ENCODE data around the gene SLC29A4. TPM values are rescaled to one million over a fixed set of nuclear protein-coding genes. Genes with fewer than 3 reads are reported as not detected.

Gene SLC29A4
- total and polyA plus RNA-seq, 12 donors = 0.69 to 22.0 (median 3.5) TPM

DNA sequence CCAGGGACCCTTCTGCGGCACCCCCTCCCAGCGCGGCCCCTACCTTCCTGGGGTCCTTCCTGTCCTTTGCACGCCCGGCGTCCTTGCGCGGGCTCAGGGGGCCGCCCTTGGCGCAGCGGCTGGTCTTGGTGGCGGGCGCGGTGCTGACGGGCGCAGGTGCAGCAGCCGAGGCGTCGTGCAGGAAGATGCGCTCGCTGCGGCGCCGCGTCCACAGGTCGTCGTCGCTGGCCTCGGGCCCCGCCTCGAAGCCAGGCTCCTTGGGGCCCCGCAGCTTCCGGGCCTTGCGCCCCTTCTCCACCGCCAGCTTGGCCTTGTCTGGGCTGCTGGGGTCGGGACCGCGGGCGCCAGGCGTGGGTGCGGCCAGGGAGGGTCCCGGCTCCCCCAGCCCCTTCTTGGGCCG, 49.8 kb downstream of the SLC29A4 start:
- intact Hi-C loops (cut with DNase I) = no loop called here
- no peaks in the 10 kb centered on the region for H3K27me3 ChIP-seq
- no peak for TF ChIP-seq POLR2A (IDR thresholded peaks at IDR 0.05)
- TF ChIP-seq, protein P1, sequence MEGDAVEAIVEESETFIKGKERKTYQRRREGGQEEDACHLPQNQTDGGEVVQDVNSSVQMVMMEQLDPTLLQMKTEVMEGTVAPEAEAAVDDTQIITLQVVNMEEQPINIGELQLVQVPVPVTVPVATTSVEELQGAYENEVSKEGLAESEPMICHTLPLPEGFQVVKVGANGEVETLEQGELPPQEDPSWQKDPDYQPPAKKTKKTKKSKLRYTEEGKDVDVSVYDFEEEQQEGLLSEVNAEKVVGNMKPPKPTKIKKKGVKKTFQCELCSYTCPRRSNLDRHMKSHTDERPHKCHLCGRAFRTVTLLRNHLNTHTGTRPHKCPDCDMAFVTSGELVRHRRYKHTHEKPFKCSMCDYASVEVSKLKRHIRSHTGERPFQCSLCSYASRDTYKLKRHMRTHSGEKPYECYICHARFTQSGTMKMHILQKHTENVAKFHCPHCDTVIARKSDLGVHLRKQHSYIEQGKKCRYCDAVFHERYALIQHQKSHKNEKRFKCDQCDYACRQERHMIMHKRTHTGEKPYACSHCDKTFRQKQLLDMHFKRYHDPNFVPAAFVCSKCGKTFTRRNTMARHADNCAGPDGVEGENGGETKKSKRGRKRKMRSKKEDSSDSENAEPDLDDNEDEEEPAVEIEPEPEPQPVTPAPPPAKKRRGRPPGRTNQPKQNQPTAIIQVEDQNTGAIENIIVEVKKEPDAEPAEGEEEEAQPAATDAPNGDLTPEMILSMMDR (IDR thresholded peaks at IDR 0.05) = no peak
- H3K36me3 ChIP-seq (replicated peaks in 1 of 2) = peaks cover 0 to 53% of the 10 kb centered on the region in 2 donors
- no peak overlapping the region for H3K4me3 ChIP-seq
- no peak overlapping the region for H3K27ac ChIP-seq
- 87 to 91% (median 91%) methylated on average over 7 to 43 of the region's 43 CpGs for WGBS, 4 donors
- peaks cover 0 to 7% (median 0%) of the 10 kb centered on the region in 3 donors for H3K9me3 ChIP-seq (replicated peaks in 1 of 3)
- H3K4me1 ChIP-seq (replicated peaks in 1 of 2) = peaks cover 0 to 3% of the 10 kb centered on the region in 2 donors
- no peak for DNase-seq

DNA sequence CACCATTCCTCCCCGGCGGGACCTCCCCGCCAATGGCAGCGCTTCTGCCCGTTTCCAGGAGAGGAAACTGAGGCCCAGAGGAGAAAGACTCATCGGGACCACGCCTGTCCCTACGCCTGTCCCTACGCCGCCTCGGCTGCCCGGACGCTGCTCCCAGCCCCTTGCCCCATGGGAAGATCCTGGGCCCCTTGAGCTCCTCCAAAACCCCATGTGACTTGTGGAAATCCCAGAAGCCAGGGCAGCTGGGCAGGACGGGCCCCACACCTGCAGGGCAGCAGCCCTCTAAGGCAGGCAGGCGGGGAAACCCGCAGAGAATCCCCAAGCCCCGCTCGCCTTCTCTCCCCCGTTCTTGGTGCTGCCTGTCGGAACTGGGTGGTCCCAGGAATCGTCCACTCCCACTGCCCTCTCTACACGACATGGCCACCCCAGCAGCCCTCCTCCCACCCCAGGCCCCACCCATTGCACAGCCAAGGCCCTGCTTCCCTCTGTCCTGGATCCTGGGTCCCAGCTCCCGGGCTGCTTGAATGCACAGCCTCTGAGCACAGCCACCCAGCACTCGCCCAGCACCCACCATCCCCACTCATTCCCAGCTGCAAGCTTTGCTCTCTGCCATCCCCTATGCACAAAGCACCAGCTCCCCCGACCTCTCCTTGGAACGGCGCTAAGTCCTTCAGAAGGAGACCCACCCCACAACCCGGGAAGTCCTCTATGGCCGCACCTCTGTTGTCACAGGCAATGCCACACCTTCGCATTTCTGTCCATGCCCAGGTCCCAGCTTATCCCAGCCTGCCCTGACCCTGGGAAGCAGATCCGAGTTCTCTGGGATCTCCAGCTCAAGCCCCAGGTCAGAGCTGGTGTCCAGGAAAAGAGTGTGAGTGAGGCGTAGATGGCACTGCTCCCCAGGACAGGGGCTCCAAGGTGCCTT, 50.6 kb downstream of the SLC29A4 start:
- peaks cover 0 to 7% (median 0%) of the 10 kb centered on the region in 3 donors for H3K9me3 ChIP-seq (replicated peaks in 1 of 3)
- intact Hi-C loops (cut with DNase I) = no loop called here
- H3K4me3 ChIP-seq = no peak overlapping the region
- no peaks in the 10 kb centered on the region for H3K27me3 ChIP-seq
- 88 to 92% (median 89%) methylated on average over 22 to 32 of the region's 32 CpGs for WGBS, 4 donors
- no peak for TF ChIP-seq POLR2A (IDR thresholded peaks at IDR 0.05)
- TF ChIP-seq, protein P1 (IDR thresholded peaks at IDR 0.05) = no peak
- no peaks in the 10 kb centered on the region for H3K4me1 ChIP-seq (replicated peaks in 1 of 2)
- no peak overlapping the region for H3K27ac ChIP-seq
- DNase-seq = no peak
- H3K36me3 ChIP-seq (replicated peaks in 1 of 2) = peaks cover 0 to 53% of the 10 kb centered on the region in 2 donors

DNA sequence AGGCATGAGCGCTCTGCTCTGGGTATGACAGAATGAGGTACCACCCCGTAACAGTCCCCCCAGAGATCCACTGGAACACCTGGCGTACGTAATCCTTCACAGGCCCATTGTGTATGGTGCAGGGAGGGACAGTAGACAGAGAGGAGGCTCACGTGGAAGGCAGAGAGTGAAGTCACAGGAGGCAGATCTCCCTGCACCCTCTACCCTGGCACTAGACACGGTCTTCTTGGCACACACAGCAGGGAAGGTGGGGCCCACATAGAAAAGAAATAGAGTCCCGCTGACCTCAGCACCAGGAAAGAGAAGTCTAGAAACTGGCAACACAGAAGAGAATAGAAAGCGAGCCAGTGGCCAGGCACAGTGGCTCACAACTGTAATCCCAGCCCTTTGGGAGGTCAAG, 51.9 kb downstream of the SLC29A4 start:
- Histone ChIP-seq H3K9me3 (replicated peaks in 1 of 3) (peaks cover 0 to 7% (median 0%) of the 10 kb centered on the region in 3 donors), H3K27ac (no peak overlapping the region), H3K27me3 (no peaks in the 10 kb centered on the region), H3K4me3 (no peak overlapping the region), H3K36me3 (replicated peaks in 1 of 2) (peaks cover 0 to 50% of the 10 kb centered on the region in 2 donors), H3K4me1 (replicated peaks in 1 of 2) (no peaks in the 10 kb centered on the region)
- TF ChIP-seq POLR2A (IDR thresholded peaks at IDR 0.05) = no peak
- TF ChIP-seq, protein P1 (IDR thresholded peaks at IDR 0.05) = no peak
- intact Hi-C loops (cut with DNase I) = no loop called here
- DNase-seq = no peak
- 89 to 95% (median 93%) methylated on average over 7 to 8 of the region's 8 CpGs for WGBS, 4 donors

DNA sequence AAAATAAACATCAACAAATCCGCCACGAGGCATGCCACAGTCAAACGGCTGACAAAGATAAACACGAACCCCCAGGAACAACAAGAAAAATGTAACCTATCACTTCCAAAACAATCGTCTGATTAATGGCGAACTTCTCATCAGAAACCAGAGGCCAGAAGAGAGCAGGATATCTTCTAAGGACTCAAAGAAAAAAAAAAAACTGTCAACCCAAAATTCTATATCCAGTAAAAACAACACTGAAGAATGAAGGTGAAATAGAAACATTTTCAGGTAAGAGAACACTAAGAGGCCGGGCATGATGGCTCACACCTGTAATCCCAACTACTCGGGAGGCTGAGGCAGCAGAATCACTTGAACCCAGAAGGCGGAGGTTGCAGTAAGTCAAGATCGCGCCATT, 54.3 kb downstream of the SLC29A4 start:
- H3K27me3 ChIP-seq = no peaks in the 10 kb centered on the region
- H3K4me3 ChIP-seq = no peak overlapping the region
- WGBS, 4 donors = 89 to 95% (median 93%) methylated on average over 11 of the region's 11 CpGs
- no peak for TF ChIP-seq POLR2A (IDR thresholded peaks at IDR 0.05)
- TF ChIP-seq, protein P1 (IDR thresholded peaks at IDR 0.05) = no peak
- DNase-seq = no peak
- peaks cover 0 to 44% of the 10 kb centered on the region in 2 donors for H3K36me3 ChIP-seq (replicated peaks in 1 of 2)
- H3K4me1 ChIP-seq (replicated peaks in 1 of 2) = no peaks in the 10 kb centered on the region
- peaks cover 0 to 7% (median 0%) of the 10 kb centered on the region in 3 donors for H3K9me3 ChIP-seq (replicated peaks in 1 of 3)
- H3K27ac ChIP-seq = no peak overlapping the region
- intact Hi-C loops (cut with DNase I) = no loop called here

All from adrenal gland (tissue), 12 donors.